Liver (tissue), 9 donors: ENCODE results near the gene GNAO1. TPM values are rescaled to one million over a fixed set of nuclear protein-coding genes. Genes with fewer than 3 reads are reported as not detected.

ENCODE experiments used
- DNase-seq: peaks from one replicate; pipeline ENCODE4 v3.0.0-alpha.2; 2017; ENCODE audit warnings: low spot score
- H3K27ac ChIP-seq, 2 donors: one replicate each; pipeline ENCODE4 v1.7.0; 2013; ENCODE audit warnings: inconsistent platforms in 2 of 2, low read length in 2 of 2, control low read depth in 1 of 2, low read depth in 1 of 2, mild to moderate bottlenecking in 1 of 2
- H3K27me3 ChIP-seq, 4 donors: one replicate each; pipeline versions ENCODE4 v1.6.1 to v1.7.0; 2013; ENCODE audit warnings: low read length in 3 of 4, inconsistent platforms in 1 of 4, mild to moderate bottlenecking in 1 of 4, moderate library complexity in 1 of 4; ENCODE audit not compliant: control insufficient read depth in 4 of 4, insufficient read depth in 4 of 4
- H3K36me3 ChIP-seq, 4 donors: one replicate each; pipeline versions ENCODE4 v1.6.1 to v1.7.0; 2013; ENCODE audit warnings: low read length in 3 of 4, mild to moderate bottlenecking in 3 of 4, low read depth in 1 of 4, moderate library complexity in 1 of 4; ENCODE audit not compliant: control insufficient read depth in 4 of 4, insufficient read depth in 3 of 4
- H3K4me1 ChIP-seq, 4 donors: one replicate each; pipeline versions ENCODE4 v1.6.1 to v1.7.0; 2013; ENCODE audit warnings: low read length in 3 of 4, mild to moderate bottlenecking in 3 of 4, moderate library complexity in 1 of 4; ENCODE audit not compliant: control insufficient read depth in 4 of 4, insufficient read depth in 4 of 4
- H3K4me3 ChIP-seq, 3 donors: one replicate each; pipeline versions ENCODE4 v1.6.1 to v1.7.0; 2013; ENCODE audit warnings: low read length in 3 of 3, control low read depth in 1 of 3, low read depth in 1 of 3, mild to moderate bottlenecking in 1 of 3
- H3K9ac ChIP-seq, 2 donors: one replicate each; pipeline ENCODE4 v1.7.0; 2013; ENCODE audit warnings: low read length in 2 of 2, mild to moderate bottlenecking in 2 of 2, moderate library complexity in 2 of 2, control low read depth in 1 of 2, low read depth in 1 of 2
- H3K9me3 ChIP-seq, 4 donors: one replicate each; pipeline versions ENCODE4 v1.6.1 to v1.7.0; 2013; ENCODE audit warnings: low read length in 3 of 4; ENCODE audit not compliant: control insufficient read depth in 4 of 4
- CTCF ChIP-seq: fragments of 150-350 bp; IDR thresholded peaks from 2 replicates; pipeline ENCODE4 v1.5.1; 2017; ENCODE audit warnings: improper control_type of control experiment, low read depth, low read length; ENCODE audit not compliant: missing input control
- EGR1 ChIP-seq, 2 donors: IDR thresholded peaks; 2 replicates each; pipeline ENCODE4 v1.6.1; 2016 to 2018; ENCODE audit warnings: antibody characterized with exemption in 2 of 2, low read depth in 2 of 2
- FOXA1 ChIP-seq: IDR thresholded peaks from 2 replicates; pipeline ENCODE4 v1.6.1; 2016; ENCODE audit warnings: antibody characterized with exemption
- FOXA2 ChIP-seq: IDR thresholded peaks from 2 replicates; pipeline ENCODE4 v1.6.1; 2016; ENCODE audit warnings: antibody characterized with exemption
- GABPA ChIP-seq, 2 donors: IDR thresholded peaks in 1 of 2; conservative IDR thresholded peaks in 1 of 2; 2 replicates each; pipeline ENCODE4 v1.6.1; 2016; ENCODE audit warnings: antibody characterized with exemption in 2 of 2, mild to moderate bottlenecking in 1 of 2, moderate library complexity in 1 of 2
- HNF4A ChIP-seq, 2 donors: conservative IDR thresholded peaks; 2 replicates each; pipeline ENCODE4 v1.6.1; 2016; ENCODE audit warnings: antibody characterized with exemption in 2 of 2, mild to moderate bottlenecking in 2 of 2
- HNF4G ChIP-seq: IDR thresholded peaks from 2 replicates; pipeline ENCODE4 v1.6.1; 2016; ENCODE audit warnings: antibody characterized with exemption
- JUND ChIP-seq, 2 donors: IDR thresholded peaks; 2 replicates each; pipeline ENCODE4 v1.6.1; 2016; ENCODE audit warnings: antibody characterized with exemption in 2 of 2
- MAX ChIP-seq: IDR thresholded peaks from 2 replicates; pipeline ENCODE4 v1.6.1; 2016; ENCODE audit warnings: antibody characterized with exemption
- NR2F2 ChIP-seq: IDR thresholded peaks from 2 replicates; pipeline ENCODE4 v1.6.1; 2016; ENCODE audit warnings: antibody characterized with exemption
- RAD21 ChIP-seq, 2 donors: IDR thresholded peaks; 2 replicates each; pipeline ENCODE4 v1.6.1; 2016; ENCODE audit warnings: antibody characterized with exemption in 2 of 2, mild to moderate bottlenecking in 2 of 2
- REST ChIP-seq: IDR thresholded peaks from 2 replicates; pipeline ENCODE4 v1.6.1; 2016; ENCODE audit warnings: antibody characterized with exemption, mild to moderate bottlenecking
- RXRA ChIP-seq, 2 donors: IDR thresholded peaks; 2 replicates each; pipeline ENCODE4 v1.6.1; 2017 to 2018; ENCODE audit warnings: antibody characterized with exemption in 2 of 2, mild to moderate bottlenecking in 1 of 2
- SP1 ChIP-seq: IDR thresholded peaks from 2 replicates; pipeline ENCODE4 v1.6.1; 2018; ENCODE audit warnings: antibody characterized with exemption, mild to moderate bottlenecking
- TAF1 ChIP-seq: conservative IDR thresholded peaks from 2 replicates; pipeline ENCODE4 v1.6.1; 2016; ENCODE audit warnings: antibody characterized with exemption, mild to moderate bottlenecking
- YY1 ChIP-seq: IDR thresholded peaks from 2 replicates; pipeline ENCODE4 v1.6.1; 2016; ENCODE audit warnings: antibody characterized with exemption, mild to moderate bottlenecking
- ZBTB33 ChIP-seq: IDR thresholded peaks from 2 replicates; pipeline ENCODE4 v1.6.1; 2016; ENCODE audit warnings: antibody characterized with exemption
- WGBS: extraction: QIAGEN DNeasy Blood & Tissue Kit; methylation state at CpG from one replicate; pipeline ENCODE4 v1.1.7; 2013; 5-methylcytosine and 5-hydroxymethylcytosine counted together
- polyA plus RNA-seq, 2 donors: library from polyadenylated mRNA; stranded (reverse) in 1 of 2; unstranded in 1 of 2; fragments of 200-250 nt in 1 of 2; fragments of >200 nt in 1 of 2; fragmentation: Nextera tagmentation in 1 of 2; extraction: Ambion mirVana in 1 of 2; gene quantifications; one replicate each; pipeline versions ENCODE4 v1.2.1 to v1.2.3, GENCODE V29; 2013 to 2015
- total RNA-seq, 2 donors: library from RNA; depleted of rRNA; stranded (reverse); fragments of >200 nt; gene quantifications; one replicate each; pipeline ENCODE4 v1.2.3, GENCODE V29; 2014
- TF ChIP-seq, protein P1 (sequence below): IDR thresholded peaks from 2 replicates; pipeline ENCODE4 v1.6.1; 2016; ENCODE audit warnings: antibody characterized with exemption
- donor health status: healthy.
- donor health status: healthy.
- donor health status: healthy.
- donor health status: healthy.
- donor health status: healthy.

The GNAO1 gene
- total and polyA plus RNA-seq, 4 donors, result 0.61 to 15.1 (median 7.0) TPM

DNA sequence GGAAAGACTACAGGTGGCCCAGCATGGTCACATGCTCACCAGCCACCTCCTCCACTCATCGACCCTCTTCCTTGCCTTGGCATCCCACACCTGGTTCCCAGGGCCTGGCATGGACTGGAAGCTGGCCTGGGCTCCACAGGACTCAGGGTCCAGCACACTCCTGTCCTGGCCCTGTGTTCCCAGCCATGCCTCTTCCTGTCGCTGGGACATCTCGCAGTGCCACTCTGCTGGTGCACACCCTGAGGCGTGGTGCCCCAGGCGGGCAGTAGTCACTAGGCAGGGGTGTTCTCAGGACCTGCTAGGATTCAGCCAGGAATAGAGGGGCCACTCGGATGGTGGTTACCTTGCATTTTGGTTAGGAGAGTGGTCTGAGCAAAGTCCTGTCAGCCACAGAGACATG lies 134.7 kb downstream of the GNAO1 start:
- Histone ChIP-seq H3K4me3 (no peak overlapping the region), H3K27me3 (no peaks in the 10 kb centered on the region), H3K36me3 (peaks cover 0 to 2% (median 0%) of the 10 kb centered on the region in 4 donors), H3K4me1 (peaks cover 6 to 47% (median 25%) of the 10 kb centered on the region in 4 donors), H3K9ac (no peak overlapping the region), H3K27ac (no peak overlapping the region), H3K9me3 (no peaks in the 10 kb centered on the region)
- TF ChIP-seq REST (no peak), MAX (no peak), RXRA (IDR thresholded peaks at IDR 0.05) (no peak), FOXA2 (no peak), EGR1 (IDR thresholded peaks at IDR 0.05; ENCODE audit: low read depth in 2 of 2) (no peak), RAD21 (IDR thresholded peaks at IDR 0.05) (no peak), CTCF (no peak), SP1 (no peak), YY1 (no peak), GABPA (IDR thresholded peaks at IDR 0.05 in 1 of 2, conservative IDR thresholded peaks at IDR 0.05 in 1 of 2) (no peak), NR2F2 (no peak), TAF1 (no peak), ZBTB33 (no peak), FOXA1 (no peak), HNF4A (conservative IDR thresholded peaks at IDR 0.05) (no peak), HNF4G (no peak), JUND (IDR thresholded peaks at IDR 0.05) (no peak)
- TF ChIP-seq, protein P1, sequence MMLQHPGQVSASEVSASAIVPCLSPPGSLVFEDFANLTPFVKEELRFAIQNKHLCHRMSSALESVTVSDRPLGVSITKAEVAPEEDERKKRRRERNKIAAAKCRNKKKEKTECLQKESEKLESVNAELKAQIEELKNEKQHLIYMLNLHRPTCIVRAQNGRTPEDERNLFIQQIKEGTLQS, result no peak
- 87% methylated on average over 6 of the region's 6 CpGs for WGBS
- no peak for DNase-seq
